Astrocyte of the cerebellum (primary cell): ENCODE data around the gene OR2B6.

Source experiments
- DNase-seq: peaks from one replicate; pipeline ENCODE4 v3.0.0-alpha.2; 2011; ENCODE audit warnings: low read depth
- H3K4me3 ChIP-seq: 2 replicates; pipeline ENCODE4 v1.5.1; 2011; ENCODE audit warnings: mild to moderate bottlenecking, low read depth, low read length, moderate library complexity
- CTCF ChIP-seq: IDR thresholded peaks from 2 replicates; pipeline ENCODE4 v1.5.1; 2012; ENCODE audit warnings: low read length, low read depth, moderate library complexity, mild to moderate bottlenecking; ENCODE audit errors: missing control alignments
- in situ Hi-C: cut with HindIII; loops from 2 replicates; pipeline ENCODE4 v1.10.0; 2017; ENCODE audit warnings: low sequenced_read_pairs

OR2B6 gene

GRCh38 chr6:27966816-27967426, 9.9 kb downstream of the OR2B6 start:
- no peak for DNase-seq
- no peak for TF ChIP-seq CTCF
- in situ Hi-C loops, result no loop called here
- no peak overlapping the region for H3K4me3 ChIP-seq

GRCh38 chr6:27970444-27970843, 13.4 kb downstream of the OR2B6 start:
- in situ Hi-C loops, result no loop called here
- no peak overlapping the region for H3K4me3 ChIP-seq
- no peak for DNase-seq
- no peak for TF ChIP-seq CTCF

- H3K4me3 ChIP-seq, result no peak overlapping the region
- TF ChIP-seq CTCF, result no peak
- in situ Hi-C loops, result no loop called here
- no peak for DNase-seq
These were observed 15.7 kb downstream of the OR2B6 start for GRCh38 chr6:27972750-27973149.

- no peak for DNase-seq
- no peak for TF ChIP-seq CTCF
- in situ Hi-C loops, result no loop called here
- H3K4me3 ChIP-seq, result no peak overlapping the region
These were observed 20.3 kb downstream of the OR2B6 start for GRCh38 chr6:27977387-27977786.

GRCh38 chr6:27978705-27979104, 21.7 kb downstream of the OR2B6 start:
- in situ Hi-C loops, result no loop called here
- no peak for DNase-seq
- TF ChIP-seq CTCF, result no peak
- H3K4me3 ChIP-seq, result no peak overlapping the region

GRCh38 chr6:27980111-27980510, 23.1 kb downstream of the OR2B6 start:
- no peak for TF ChIP-seq CTCF
- DNase-seq, result no peak
- in situ Hi-C loops, result no loop called here
- no peak overlapping the region for H3K4me3 ChIP-seq
